ENCODE data around the gene PIP5K1B.

Gene PIP5K1B

GRCh38 chr9:68739621-68740174 lies 34.7 kb downstream of the PIP5K1B start:
- DNase-seq: peak; percentile 15

DNA sequence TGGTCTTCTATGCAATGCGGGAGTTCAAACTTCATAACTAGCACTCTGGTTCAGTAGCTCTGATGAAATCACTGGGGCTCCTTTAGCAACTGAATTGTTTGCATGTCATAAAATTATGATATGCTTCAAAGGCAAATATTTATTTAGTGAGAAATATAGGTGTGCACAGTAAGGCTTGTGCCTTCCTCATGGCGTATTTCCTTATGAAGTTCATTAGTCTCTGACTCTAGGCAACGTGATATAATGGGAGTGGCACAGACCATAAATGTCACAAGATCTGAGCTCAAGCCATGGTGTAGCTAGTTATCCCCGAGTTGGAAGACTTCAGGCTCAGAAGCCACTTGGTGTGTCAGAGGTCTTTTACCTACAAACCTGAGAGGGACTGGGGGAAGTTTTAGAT lies 35.5 kb downstream of the PIP5K1B start:
- no peak for DNase-seq

DNA sequence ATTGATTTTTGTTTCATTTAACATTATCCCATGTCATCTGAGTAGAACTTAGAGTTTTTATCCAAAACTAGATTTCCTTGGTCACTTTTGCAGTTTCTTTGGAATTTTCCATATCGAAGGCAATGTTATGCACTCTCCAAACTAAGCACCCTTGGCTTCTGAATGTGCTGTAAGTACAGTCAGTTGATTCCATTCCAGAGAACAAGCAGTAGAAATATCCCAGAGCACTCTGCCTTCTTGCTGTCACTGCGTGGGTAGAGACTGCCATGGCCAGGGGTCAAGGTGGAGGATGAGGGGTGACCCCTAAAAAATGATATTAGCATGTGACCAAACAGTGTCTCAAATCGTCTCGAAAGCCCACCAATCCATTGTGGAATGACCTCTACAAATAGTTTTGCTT lies 36.2 kb downstream of the PIP5K1B start:
- no peak for DNase-seq

DNA sequence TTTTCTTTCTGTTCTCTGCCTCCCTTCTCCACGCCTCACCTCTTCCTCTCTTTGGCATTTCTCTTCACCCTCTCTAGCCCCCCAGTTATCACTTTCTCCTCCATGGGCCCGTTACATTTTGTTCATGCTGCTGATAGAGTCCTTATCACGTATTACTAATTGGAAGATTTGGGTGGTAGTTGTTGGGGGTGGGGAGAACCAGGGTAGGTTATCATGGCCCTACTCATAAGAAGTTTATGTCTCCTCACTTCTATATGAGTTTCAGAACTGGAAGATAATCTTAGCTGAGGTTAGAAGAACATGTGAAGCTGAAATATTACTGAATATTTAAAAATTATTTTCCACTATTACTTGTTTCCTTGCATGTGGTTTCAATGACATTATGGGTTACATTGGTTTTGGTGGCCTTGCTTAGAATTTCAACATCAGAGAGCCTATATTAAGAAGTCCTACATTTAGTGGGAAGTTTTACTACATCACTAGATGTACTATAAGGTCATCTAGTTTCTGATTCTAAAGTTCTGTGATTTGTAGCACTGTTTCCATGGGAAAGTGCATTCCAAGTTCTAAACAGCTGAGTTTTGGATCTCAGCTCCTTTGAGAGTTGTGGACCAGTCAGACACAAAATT lies 36.8 kb downstream of the PIP5K1B start:
- no peak for DNase-seq

GRCh38 chr9:68742333-68742730 lies 37.3 kb downstream of the PIP5K1B start:
- no peak for DNase-seq

GRCh38 chr9:68744426-68744825 lies 39.4 kb downstream of the PIP5K1B start:
- DNase-seq: no peak

DNA sequence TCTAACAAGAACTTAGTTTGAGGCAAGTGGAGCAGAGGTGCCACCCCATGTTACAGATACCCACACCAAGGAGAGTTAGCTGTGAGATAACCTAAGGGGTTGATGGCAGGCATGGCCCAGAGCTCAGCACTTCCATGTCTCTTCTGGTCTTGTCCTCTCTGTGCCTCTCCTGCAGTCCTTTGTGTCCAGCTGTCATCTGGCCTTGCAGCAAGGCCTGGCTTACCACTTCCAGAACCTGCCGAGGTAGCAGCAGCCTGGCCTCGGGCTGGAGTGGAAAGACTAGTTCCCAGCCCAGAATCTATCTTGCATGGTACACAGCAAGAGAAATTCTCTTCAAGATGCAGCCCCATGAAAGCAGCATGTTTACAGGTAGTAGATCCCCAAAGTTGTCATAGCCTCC lies 41.5 kb downstream of the PIP5K1B start:
- DNase-seq: no peak

DNA sequence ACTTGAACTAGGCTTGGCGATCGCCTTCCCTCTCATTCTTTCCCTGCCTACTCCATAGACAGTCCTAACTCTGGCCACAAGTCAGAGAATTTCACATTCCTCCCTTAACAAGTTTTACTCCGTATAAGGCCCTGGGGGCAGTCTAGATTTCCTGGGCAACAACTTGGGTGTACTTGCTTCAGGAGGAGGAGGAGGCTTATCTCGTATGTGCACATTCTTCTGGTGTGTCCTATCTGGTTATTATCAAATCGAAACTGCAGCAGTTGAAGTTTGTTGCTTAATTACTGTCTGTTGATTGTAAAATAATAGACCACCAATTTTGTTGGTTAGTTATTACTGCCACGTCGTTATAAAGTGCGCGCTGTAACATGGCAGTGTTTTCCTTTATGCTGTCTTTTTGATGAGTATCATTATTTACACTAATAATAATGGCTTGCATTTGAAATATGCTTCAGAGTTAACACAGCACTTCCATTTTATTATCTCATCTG lies 42.0 kb downstream of the PIP5K1B start:
- peak; percentile 19 for DNase-seq

DNA sequence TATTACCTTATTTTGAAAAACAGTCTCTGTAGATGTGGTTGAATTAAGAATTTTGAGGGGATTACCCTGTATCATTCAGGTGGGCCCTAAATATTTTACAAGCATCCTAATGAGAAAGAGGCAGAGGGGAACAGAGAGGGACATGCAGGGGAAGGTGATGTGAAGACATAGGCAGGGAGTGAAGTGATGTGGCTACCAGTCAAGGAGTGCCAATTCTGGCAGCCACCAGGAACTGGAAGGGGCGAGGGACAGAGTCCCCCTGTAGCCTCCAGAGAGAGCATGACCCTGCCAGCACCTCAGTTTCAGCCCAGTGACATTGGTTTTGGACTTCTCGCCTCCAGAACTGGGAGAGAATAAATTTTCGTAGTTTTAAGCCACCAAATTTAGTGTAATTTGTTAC lies 44.1 kb downstream of the PIP5K1B start:
- DNase-seq: no peak

DNA sequence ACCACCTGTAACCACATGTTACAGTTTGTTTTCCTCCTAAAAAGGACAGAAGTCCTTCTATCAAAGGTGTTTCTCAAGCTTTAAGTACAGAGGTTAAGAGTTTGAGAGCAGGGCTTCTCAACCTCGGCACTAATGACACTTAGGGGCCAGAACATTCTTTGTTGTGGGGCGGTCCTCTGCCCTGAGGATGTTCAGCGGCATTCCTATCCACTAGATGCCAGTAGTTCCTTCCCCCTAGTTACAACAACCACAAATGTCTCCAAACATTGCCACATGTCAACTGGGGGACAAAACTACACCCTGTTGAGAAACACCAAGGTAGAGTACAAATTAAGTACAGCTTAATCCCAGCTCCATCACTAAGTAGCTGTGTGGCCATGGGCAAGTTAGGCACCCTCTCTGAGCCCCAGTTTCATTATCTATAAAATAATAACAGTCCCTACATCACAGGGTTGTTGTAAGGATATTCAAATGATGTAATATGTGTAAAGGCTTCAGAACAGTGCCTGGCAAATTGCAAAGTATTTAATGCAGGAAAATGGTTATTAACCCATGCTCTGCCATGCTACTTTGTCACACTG lies 44.6 kb downstream of the PIP5K1B start:
- no peak for DNase-seq

DNA sequence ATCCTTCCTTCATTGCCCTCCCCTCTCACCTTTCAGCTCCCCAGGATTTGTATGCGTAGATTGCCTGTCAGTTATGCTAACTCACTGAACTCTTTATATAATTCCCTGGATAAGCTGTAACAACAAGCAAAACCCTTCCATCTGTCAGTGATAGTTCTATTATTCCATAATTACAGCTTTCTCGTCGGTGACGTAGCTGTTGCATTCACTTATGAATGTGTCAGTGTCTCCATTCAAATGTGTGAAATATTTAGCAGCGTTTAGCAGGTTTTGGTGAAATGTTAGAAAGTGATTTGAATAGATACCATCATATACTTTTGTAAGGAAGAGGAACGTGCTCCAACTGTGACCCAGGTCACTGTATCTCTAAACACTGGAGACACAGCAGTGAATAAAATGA lies 45.2 kb downstream of the PIP5K1B start:
- peak; percentile 50 for DNase-seq

DNA sequence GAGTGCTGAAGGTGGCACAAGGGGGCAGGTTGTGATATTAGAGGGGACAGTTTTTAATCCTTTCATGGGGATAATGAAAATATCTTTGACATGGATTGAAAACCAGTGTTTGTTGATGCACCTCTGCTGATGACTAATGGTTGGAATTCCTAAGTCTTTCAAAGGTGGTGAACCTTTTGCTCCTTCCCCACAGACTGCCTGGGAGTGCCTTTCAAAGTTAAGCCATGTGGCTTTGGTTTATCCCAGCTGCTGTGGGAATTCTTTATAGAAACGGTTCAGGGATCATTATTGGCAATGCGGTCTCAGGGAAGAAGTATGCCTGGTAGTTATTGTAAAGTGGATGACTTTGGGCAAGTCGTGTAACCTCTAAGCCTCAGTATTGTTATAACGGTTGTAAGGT lies 45.7 kb downstream of the PIP5K1B start:
- DNase-seq: peak; percentile 39

- DNase-seq: no peak
Measured at GRCh38 chr9:68751556-68751955, 46.5 kb downstream of the PIP5K1B start.

DNA sequence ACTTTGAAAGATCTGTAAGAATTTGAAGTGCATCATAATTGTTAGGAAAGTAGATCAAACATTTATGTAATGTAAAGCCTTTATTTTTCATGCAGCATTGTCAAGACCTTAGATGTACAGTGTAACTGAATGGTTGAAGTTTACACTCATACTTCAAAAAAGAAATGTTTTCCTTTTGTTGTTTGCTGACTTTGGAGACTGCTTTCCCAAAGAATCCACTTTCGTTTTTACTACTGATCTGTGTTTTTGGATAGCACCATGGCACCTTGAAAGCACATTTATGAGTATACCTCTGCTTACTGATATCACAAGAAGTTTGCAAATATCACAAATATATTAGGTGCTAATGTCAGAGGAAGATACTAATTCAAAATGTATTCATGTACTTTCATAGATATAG lies 50.0 kb downstream of the PIP5K1B start:
- DNase-seq: no peak

DNA sequence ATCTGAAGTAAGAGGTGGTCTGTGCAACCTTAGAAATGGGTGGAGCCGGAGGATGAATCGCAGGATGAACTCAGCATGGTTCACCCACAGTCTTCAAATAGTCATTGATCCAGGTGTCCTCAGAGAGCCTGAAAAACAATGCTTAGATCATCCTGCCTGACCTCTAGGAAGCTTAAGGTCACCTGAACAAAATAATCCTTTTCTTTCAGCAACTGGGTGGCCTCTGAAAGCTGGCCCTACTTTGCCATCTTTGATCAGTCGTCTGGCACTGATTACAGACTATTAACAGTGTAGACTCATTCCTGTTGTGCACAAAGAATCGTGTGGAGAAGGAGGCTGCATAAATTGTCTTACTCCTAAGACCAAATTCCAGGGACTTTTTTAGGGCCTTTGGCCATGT lies 50.7 kb downstream of the PIP5K1B start:
- DNase-seq: peak; percentile 61

DNA sequence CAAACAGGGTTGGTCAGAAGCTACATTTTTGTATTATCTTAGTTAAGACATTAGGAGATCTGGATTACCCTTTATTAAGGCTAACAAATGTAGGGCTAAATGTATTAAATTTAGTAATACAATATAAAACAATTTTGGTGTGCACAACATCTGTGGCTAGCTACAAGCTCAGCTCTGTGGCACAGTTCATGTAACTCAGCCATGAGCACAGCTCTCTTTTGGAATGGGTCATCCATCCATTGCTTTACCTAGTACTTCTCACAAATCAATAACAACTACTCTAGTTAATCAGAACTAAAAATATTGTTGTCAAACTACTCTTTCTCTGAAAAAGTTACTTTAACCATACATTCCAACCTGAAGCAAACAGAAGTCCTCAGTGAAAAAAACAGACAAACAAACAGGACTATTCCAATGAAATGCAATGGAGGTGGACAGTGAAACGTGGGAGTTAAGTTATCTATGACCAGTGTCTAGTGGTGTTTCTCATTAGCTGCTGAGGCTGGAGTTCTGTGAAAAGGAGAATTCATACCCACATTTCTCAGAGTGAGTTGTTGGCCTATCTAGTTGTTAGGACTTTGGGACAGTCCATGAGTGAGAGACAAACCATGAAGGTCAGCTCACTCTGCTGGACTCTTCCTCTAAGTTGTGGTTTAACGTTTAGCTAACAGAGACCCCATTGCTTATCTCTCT lies 55.1 kb downstream of the PIP5K1B start:
- no peak for DNase-seq

DNA sequence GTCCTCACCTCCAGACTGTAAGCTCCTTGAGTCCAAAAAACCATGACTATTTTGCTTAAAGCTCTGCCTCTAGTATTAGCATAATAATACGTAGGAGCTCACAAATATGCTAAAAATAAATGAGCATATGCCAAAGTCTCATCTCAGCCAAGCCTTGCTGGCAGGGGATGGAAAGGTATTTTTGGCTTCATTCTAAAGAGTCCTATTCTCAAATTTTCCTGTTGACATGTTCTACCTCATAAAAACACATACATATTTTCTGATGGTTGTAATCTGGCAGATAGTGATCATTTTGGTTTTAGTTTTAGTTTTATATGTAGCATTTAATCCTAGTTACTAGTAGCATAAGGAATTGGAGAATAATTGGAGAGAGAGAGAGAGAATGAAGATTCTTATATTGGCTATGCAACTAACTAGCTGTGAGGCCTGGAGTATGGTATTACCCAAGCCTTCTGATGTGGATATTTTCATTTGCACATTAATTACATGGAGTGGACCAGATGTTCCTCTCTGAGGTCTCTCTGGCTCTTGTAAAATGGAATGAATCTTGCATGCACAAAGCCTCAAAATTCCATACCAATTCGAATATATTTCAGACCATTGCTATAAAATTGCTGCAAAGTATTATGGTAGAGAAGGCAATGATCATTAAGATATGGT lies 55.8 kb downstream of the PIP5K1B start:
- DNase-seq: no peak

DNA sequence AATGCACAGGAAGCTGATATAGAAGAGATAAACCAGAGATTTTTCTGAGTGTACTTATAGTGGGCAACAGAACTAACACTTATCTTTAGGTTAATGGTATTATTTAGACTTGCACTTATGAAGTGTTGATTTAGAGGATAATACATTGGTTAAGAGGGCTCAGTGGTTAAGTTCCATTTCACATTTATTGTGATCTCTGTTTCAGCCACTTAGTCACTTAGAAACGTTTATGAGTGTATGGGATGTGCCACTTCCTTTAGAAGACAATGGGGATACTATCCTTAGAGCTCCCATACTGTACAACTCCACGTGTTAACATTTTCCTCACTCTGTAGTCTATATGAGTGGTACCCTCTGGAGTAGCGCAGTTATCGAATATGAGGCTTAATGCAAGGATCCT lies 57.5 kb downstream of the PIP5K1B start:
- no peak for DNase-seq

GRCh38 chr9:68763104-68763503 lies 58.1 kb downstream of the PIP5K1B start:
- no peak for DNase-seq

GRCh38 chr9:68768619-68769018 lies 63.6 kb downstream of the PIP5K1B start:
- no peak for DNase-seq

DNA sequence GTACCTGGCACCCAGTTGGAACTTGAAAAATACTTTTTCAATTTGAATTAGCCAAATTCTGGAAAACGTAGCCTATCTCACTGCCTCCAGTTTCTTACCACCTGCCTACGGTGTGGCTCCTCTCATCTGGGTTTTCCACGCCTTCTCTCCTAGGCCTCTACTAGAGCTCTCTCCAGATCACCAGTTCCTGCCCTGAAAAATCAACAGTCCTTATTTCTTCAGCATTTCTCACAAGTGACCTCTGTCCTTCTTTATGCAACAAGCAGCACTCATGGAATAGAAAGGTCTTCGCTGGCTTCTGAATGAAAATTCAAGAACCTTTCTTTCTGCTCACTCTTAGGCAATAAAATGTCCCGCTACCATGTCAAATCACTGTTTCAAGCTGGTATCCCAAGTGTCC lies 64.8 kb downstream of the PIP5K1B start:
- DNase-seq: no peak

DNA sequence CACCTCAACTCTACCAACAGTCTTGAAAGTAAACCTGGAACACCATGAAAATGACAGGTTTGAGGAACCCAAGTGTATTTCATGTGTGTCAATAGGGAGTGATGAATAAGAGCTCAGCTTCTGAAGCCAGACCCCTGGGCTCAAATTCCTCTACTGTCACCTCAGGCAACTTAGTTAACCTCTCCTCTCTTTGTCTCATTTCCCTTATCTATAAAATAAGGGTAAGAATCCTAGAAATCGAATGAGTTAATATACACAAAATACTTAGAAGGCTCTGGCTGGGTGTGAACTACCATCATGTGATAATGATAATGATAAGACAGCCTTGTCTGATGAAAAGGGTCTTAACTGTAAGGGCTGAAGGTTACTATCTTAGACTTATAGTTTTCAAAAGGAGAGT lies 66.3 kb downstream of the PIP5K1B start:
- DNase-seq: no peak

GRCh38 chr9:68775003-68775730 lies 70.1 kb downstream of the PIP5K1B start:
- no peak for DNase-seq

Measured in eye (tissue), 1 donor.